Suprapubic skin (tissue), 4 donors: ENCODE results near the gene PRH1. TPM values are rescaled to one million over a fixed set of nuclear protein-coding genes. Genes with fewer than 3 reads are reported as not detected.

Source experiments
- DNase-seq, 2 donors: peaks; one replicate each; pipeline ENCODE4 v3.0.0-alpha.2; 2019; ENCODE audit warnings: low spot score in 2 of 2
- H3K27ac ChIP-seq: fragments of 200-600 bp; sonication (generic); one replicate; pipeline ENCODE4 v1.5.1; 2019
- H3K27me3 ChIP-seq: fragments of 200-600 bp; sonication (generic); one replicate; pipeline ENCODE4 v1.5.1; 2019
- H3K36me3 ChIP-seq: fragments of 200-600 bp; sonication (generic); one replicate; pipeline ENCODE4 v1.5.1; 2019
- H3K4me1 ChIP-seq: fragments of 200-600 bp; sonication (generic); one replicate; pipeline ENCODE4 v1.5.1; 2019
- H3K4me3 ChIP-seq: fragments of 200-600 bp; sonication (generic); one replicate; pipeline ENCODE4 v1.5.1; 2019; ENCODE audit warnings: mild to moderate bottlenecking
- H3K9me3 ChIP-seq: fragments of 200-600 bp; sonication (generic); one replicate; pipeline ENCODE4 v1.5.1; 2019
- EP300 ChIP-seq: sonication (generic); formaldehyde crosslinking; IDR thresholded peaks from one replicate; pipeline ENCODE4 v1.6.1; 2017; ENCODE audit warnings: antibody characterized with exemption
- POLR2A ChIP-seq, 2 donors: fragments of 450-650 bp; IDR thresholded peaks; one replicate each; pipeline ENCODE4 v1.6.1; 2017; ENCODE audit warnings: antibody characterized with exemption in 2 of 2, mild to moderate bottlenecking in 2 of 2, moderate library complexity in 2 of 2
- POLR2AphosphoS5 ChIP-seq, 3 donors: sonication (generic); formaldehyde crosslinking; IDR thresholded peaks; one replicate each; pipeline ENCODE4 v1.6.1; 2017; ENCODE audit warnings: antibody characterized with exemption in 3 of 3
- WGBS: methylation state at CpG from one replicate; pipeline ENCODE4 v1.1.5; 2018; 5-methylcytosine and 5-hydroxymethylcytosine counted together
- total RNA-seq, 4 donors: library from RNA; depleted of rRNA; stranded (reverse); fragments of >200 nt; gene quantifications; one replicate each; pipeline ENCODE4 v1.1.0, GENCODE V29; 2016
- TF ChIP-seq, protein P1 (sequence below), 2 donors: fragments of 200-600 bp in 1 of 2; fragments of 450-650 bp in 1 of 2; sonication (generic) in 1 of 2; IDR thresholded peaks; one replicate each; pipeline ENCODE4 v1.5.1; 2016 to 2019; ENCODE audit warnings: antibody characterized with exemption in 2 of 2, mild to moderate bottlenecking in 1 of 2, moderate library complexity in 1 of 2

Gene PRH1
- total RNA-seq, 4 donors from 2014 or later = 8.8 to 51.3 (median 20.0) TPM

DNA sequence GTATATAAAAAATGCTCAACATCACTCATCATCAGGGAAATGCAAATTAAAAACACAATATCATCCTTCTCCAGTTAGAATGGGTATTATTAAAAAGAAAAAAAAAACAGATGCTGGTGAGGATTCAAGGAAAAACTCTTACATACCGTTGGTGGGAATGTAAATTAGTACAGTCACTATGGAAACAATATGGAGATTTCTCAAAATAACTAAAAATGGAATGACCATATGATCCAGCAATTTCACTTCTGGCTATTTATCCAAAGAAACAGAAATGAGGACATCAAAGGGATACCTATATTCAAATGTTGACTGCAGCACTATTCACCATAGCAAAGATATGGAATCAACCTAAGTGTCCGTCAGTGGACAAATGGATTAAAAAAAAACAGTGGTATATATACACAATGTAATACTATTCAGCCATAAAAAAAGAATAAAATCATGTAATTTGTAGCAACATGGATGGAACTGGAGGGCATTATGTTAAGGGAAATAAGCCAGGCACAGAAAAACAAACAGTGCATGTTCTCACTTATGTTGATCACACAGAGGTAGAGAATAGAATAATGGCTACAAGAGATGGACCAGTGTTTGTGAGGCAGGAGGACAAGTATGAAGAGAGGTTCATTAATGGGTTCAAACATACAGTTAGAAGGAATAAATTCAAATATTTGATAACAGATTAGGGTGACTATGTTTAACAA is 20.4 kb downstream of the PRH1 start:
- no peak for DNase-seq
- Histone ChIP-seq H3K4me1 (no peaks in the 10 kb centered on the region), H3K36me3 (peaks cover 6% of the 10 kb centered on the region), H3K27me3 (no peaks in the 10 kb centered on the region), H3K27ac (no peak overlapping the region), H3K9me3 (peaks cover 22% of the 10 kb centered on the region), H3K4me3 (no peak overlapping the region)
- WGBS = 86% methylated on average over 2 of the region's 2 CpGs
- no peak for TF ChIP-seq POLR2AphosphoS5 (IDR thresholded peaks at IDR 0.05)
- TF ChIP-seq, protein P1, sequence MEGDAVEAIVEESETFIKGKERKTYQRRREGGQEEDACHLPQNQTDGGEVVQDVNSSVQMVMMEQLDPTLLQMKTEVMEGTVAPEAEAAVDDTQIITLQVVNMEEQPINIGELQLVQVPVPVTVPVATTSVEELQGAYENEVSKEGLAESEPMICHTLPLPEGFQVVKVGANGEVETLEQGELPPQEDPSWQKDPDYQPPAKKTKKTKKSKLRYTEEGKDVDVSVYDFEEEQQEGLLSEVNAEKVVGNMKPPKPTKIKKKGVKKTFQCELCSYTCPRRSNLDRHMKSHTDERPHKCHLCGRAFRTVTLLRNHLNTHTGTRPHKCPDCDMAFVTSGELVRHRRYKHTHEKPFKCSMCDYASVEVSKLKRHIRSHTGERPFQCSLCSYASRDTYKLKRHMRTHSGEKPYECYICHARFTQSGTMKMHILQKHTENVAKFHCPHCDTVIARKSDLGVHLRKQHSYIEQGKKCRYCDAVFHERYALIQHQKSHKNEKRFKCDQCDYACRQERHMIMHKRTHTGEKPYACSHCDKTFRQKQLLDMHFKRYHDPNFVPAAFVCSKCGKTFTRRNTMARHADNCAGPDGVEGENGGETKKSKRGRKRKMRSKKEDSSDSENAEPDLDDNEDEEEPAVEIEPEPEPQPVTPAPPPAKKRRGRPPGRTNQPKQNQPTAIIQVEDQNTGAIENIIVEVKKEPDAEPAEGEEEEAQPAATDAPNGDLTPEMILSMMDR (IDR thresholded peaks at IDR 0.05) = no peak
- TF ChIP-seq EP300 = no peak
- TF ChIP-seq POLR2A (IDR thresholded peaks at IDR 0.05) = no peak

DNA sequence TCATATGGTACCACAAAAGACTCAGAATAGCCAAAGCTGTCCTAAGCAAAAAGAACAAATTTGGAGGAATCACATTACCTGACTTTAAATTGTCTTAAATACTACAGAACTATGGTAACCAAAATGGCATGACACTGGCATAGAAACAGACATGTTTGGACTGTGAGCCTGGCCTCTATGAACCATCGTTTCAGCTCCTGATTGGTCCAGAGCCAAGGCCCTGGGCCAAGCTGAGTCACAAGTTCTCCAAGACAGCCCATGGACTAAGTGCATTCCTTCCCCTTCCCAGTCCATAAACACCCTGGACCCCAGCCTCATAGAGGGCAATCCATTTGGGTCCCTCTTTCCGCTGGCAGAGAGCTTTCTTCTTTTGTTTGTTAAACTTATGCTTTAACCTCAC is 22.7 kb downstream of the PRH1 start:
- Histone ChIP-seq H3K4me3 (no peak overlapping the region), H3K9me3 (peaks cover 28% of the 10 kb centered on the region), H3K27me3 (no peaks in the 10 kb centered on the region), H3K4me1 (no peaks in the 10 kb centered on the region), H3K27ac (no peak overlapping the region), H3K36me3 (peaks cover 8% of the 10 kb centered on the region)
- no peak for DNase-seq
- no peak for TF ChIP-seq POLR2AphosphoS5 (IDR thresholded peaks at IDR 0.05)
- 73% methylated on average over 2 of the region's 2 CpGs for WGBS

DNA sequence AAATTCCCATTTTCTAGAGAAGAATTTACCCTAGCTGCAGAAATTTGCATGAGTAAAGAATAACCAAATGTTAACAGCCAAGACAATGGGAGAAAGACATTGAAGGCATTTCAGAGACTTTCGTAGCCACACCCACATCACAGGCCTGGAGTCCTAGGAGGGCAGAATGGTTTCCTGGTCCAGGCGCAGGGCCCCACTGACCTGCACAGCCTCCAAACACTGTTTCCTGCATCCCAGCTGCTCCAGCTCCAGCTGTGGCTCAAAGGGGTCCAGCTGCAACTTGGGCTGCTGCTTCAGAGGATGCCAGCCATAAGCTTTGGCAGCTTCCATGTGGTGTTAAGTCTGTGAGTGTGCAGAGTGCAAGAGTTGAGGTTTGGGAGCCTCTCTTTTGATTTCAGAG is 28.2 kb downstream of the PRH1 start:
- no peak for DNase-seq
- peaks cover 23% of the 10 kb centered on the region for H3K9me3 ChIP-seq
- H3K4me1 ChIP-seq = no peaks in the 10 kb centered on the region
- peaks cover 13% of the 10 kb centered on the region for H3K36me3 ChIP-seq
- no peak overlapping the region for H3K4me3 ChIP-seq
- no peaks in the 10 kb centered on the region for H3K27me3 ChIP-seq
- H3K27ac ChIP-seq = no peak overlapping the region
- no peak for TF ChIP-seq POLR2A (IDR thresholded peaks at IDR 0.05)
- TF ChIP-seq EP300 = no peak
- TF ChIP-seq, protein P1 (IDR thresholded peaks at IDR 0.05) = no peak
- TF ChIP-seq POLR2AphosphoS5 (IDR thresholded peaks at IDR 0.05) = no peak
- WGBS = 98% methylated on average over 2 of the region's 2 CpGs

DNA sequence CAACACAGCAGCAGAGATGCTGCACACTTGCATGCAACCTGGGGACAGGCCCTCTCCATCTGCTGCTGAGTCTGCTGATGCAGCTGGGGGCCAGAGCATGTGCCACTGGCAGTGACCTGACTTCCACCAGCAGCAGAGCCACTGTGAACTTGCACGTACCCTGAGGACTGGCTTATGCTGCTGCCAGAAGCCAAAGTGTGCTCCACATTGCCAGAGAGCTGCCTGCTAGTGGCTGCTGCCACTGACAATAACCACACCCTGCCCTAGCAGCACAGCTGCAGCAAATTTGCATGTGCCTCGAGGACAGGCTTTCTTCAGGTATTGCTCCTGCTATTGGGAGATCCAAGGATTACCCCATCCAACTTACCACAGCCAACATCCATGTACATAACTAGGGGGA is 30.3 kb downstream of the PRH1 start:
- no peak for DNase-seq
- Histone ChIP-seq H3K4me1 (no peaks in the 10 kb centered on the region), H3K27me3 (no peaks in the 10 kb centered on the region), H3K4me3 (no peak overlapping the region), H3K36me3 (peaks cover 8% of the 10 kb centered on the region), H3K27ac (no peak overlapping the region), H3K9me3 (peaks cover 18% of the 10 kb centered on the region)
- no peak for TF ChIP-seq POLR2A (IDR thresholded peaks at IDR 0.05)
- TF ChIP-seq, protein P1 (IDR thresholded peaks at IDR 0.05) = no peak
- TF ChIP-seq EP300 = no peak
- TF ChIP-seq POLR2AphosphoS5 (IDR thresholded peaks at IDR 0.05) = no peak
- WGBS = 67% methylated on average over 1 of the region's 2 CpGs

DNA sequence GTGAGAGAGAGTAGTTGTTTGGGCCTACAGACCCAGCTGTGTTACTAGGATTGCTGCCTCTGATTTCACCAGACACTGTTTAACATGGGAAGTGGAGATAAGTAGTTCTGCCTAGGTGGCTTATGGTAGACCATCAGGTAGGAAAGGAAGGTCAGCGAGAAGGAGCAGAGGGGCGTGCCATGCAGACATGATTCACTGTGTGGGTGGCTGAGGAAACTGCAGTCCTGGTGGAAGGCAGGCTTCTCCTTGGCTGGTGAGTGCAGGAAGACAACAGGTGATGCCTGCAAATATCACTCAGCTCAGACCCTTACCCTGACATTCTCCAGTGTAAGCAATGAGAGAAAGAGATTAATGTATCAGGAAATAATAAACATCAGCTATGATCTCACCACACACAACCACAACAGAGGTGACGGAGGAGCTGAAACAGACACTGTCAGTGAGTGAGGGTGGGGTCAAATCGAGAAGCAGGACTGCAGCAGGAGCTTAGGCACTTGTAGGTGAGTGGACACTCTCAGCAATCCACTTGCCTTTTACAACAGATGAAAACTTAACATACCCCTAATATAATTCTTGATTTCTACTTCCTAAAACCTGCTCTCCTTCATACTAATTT is 32.7 kb downstream of the PRH1 start:
- no peak overlapping the region for H3K27ac ChIP-seq

More for the DNA sequence above, 32.7 kb downstream of the PRH1 start:
- H3K9me3 ChIP-seq = peaks cover 11% of the 10 kb centered on the region
- DNase-seq = no peak
- H3K4me3 ChIP-seq = no peak overlapping the region
- peaks cover 9% of the 10 kb centered on the region for H3K36me3 ChIP-seq
- H3K27me3 ChIP-seq = no peaks in the 10 kb centered on the region
- H3K4me1 ChIP-seq = no peaks in the 10 kb centered on the region
- TF ChIP-seq, protein P1 (IDR thresholded peaks at IDR 0.05) = no peak
- no peak for TF ChIP-seq POLR2A (IDR thresholded peaks at IDR 0.05)
- no peak for TF ChIP-seq POLR2AphosphoS5 (IDR thresholded peaks at IDR 0.05)
- TF ChIP-seq EP300 = no peak
- WGBS = 79% methylated on average over 4 of the region's 4 CpGs
